Measurements from ENCODE around the gene DOCK3. TPM values are rescaled to one million over a fixed set of nuclear protein-coding genes. Genes with fewer than 3 reads are reported as not detected.
"Not testable (repeated sequence)": the region's sequence is repeated elsewhere in the genome, so short reads cannot be mapped to it uniquely, and the experiment has no call there.

The DOCK3 gene
- total and polyA plus RNA-seq, 9 donors, result 0.04 to 0.71 (median 0.27) TPM; not detected in 1

DNA sequence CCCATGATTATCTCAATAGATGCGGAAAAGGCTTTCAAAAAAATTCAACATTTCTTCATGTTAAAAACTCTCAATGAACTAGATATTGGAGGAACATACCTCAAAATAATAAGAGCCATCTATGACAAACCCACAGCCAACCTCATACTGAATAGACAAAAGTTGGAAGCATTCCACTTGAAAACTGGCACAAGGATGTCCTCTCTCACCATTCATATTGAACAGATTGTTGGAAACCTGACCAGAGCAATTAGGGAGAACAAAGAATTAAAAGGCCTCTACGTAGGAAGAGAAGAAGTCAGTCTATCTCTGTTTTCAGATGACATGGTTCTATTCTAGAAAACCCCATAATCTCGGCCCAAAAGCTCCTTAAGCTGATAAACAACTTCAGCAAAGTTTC is 435.9 kb downstream of the DOCK3 start:
- H3K4me1 ChIP-seq (ENCODE audit: insufficient read depth), result no peaks in the 10 kb centered on the region
- no peak for DNase-seq
- H3K9me3 ChIP-seq, result no peaks in the 10 kb centered on the region
- no peaks in the 10 kb centered on the region for H3K36me3 ChIP-seq
- H3K27me3 ChIP-seq, result no peaks in the 10 kb centered on the region
- WGBS, 3 donors, result 66 to 72% (median 70%) methylated on average over 3 of the region's 3 CpGs
- intact Hi-C loops (cut with DNase I), result no loop called here
- no peak overlapping the region for H3K4me3 ChIP-seq
- no peak for TF ChIP-seq POLR2A (IDR thresholded peaks at IDR 0.05)
- TF ChIP-seq CTCF (IDR thresholded peaks at IDR 0.05), result no peak
- no peak for TF ChIP-seq EP300 (IDR thresholded peaks at IDR 0.05)
- H3K27ac ChIP-seq, result no peak overlapping the region

DNA sequence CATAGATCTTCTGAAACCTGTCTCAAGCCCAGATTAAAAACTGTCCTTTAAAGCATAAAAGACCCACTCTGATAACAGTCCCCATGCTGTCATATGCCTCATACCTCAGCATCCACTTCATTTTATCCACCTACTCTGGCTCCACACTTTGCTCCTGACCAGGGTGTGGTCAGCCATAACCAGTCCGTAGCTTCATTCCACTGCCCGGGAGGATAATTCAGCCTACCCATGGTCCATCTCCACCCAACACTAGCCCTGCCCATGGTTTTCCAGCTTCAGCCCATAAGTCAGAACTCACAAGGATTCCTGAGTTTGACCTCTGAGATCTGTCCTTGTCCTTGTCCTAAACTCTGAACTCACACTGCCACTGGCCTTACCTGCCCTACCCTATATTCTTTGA is 448.2 kb downstream of the DOCK3 start:
- TF ChIP-seq CTCF (IDR thresholded peaks at IDR 0.05) (no peak), EP300 (IDR thresholded peaks at IDR 0.05) (no peak), POLR2A (IDR thresholded peaks at IDR 0.05) (no peak)
- WGBS, 3 donors, result 79 to 87% (median 84%) methylated on average over 2 of the region's 2 CpGs
- no peak for DNase-seq
- Histone ChIP-seq H3K9me3 (no peaks in the 10 kb centered on the region), H3K4me1 (ENCODE audit: insufficient read depth) (no peaks in the 10 kb centered on the region), H3K36me3 (no peaks in the 10 kb centered on the region), H3K27ac (no peak overlapping the region), H3K27me3 (no peaks in the 10 kb centered on the region), H3K4me3 (no peak overlapping the region)
- intact Hi-C loops (cut with DNase I), result no loop called here

DNA sequence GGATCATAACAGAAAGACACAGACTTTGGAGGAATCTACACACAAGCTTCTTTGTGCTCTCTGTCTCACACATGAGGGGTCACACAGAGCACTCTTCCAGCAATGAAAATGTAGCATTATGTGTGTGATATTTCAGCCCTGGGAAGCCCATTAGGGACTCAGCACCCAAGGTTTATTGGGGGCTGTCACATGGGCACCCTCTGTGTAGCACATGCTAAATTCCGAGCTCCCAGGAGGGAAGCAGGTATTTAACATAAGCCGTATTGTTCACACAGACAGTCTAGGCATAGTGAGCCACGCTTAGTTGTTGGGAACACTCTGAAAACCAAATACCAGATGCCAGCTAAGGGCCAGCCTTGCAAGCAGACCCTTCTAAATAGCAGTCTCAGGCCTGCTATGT is 448.8 kb downstream of the DOCK3 start:
- 72 to 85% (median 84%) methylated on average over 3 of the region's 3 CpGs for WGBS, 3 donors
- intact Hi-C loops (cut with DNase I), result no loop called here
- Histone ChIP-seq H3K27me3 (no peaks in the 10 kb centered on the region), H3K4me3 (no peak overlapping the region), H3K4me1 (ENCODE audit: insufficient read depth) (no peaks in the 10 kb centered on the region), H3K27ac (no peak overlapping the region), H3K9me3 (no peaks in the 10 kb centered on the region), H3K36me3 (no peaks in the 10 kb centered on the region)
- DNase-seq, result no peak
- no peak for TF ChIP-seq EP300 (IDR thresholded peaks at IDR 0.05)
- no peak for TF ChIP-seq CTCF (IDR thresholded peaks at IDR 0.05)
- TF ChIP-seq POLR2A (IDR thresholded peaks at IDR 0.05), result no peak

- H3K27ac ChIP-seq; DNase-seq; H3K27me3 ChIP-seq; H3K9me3 ChIP-seq; H3K36me3 ChIP-seq; intact Hi-C loops (cut with DNase I); H3K4me3 ChIP-seq; H3K4me1 ChIP-seq (ENCODE audit: insufficient read depth): not testable (repeated sequence)
- WGBS, 3 donors, result 95 to 100% (median 100%) methylated on average over 1 of the region's 1 CpG
Observed at GRCh38 chr3:51131607-51132006, 456.9 kb downstream of the DOCK3 start.

GRCh38 chr3:51137715-51138114 is 463.0 kb downstream of the DOCK3 start:
- Histone ChIP-seq H3K9me3 (no peaks in the 10 kb centered on the region), H3K27ac (no peak overlapping the region), H3K4me3 (no peak overlapping the region), H3K36me3 (no peaks in the 10 kb centered on the region), H3K27me3 (no peaks in the 10 kb centered on the region), H3K4me1 (ENCODE audit: insufficient read depth) (no peaks in the 10 kb centered on the region)
- TF ChIP-seq CTCF (IDR thresholded peaks at IDR 0.05) (no peak), EP300 (IDR thresholded peaks at IDR 0.05) (no peak), POLR2A (IDR thresholded peaks at IDR 0.05) (no peak)
- 81 to 86% (median 82%) methylated on average over 1 of the region's 1 CpG for WGBS, 3 donors
- no peak for DNase-seq
- intact Hi-C loops (cut with DNase I), result no loop called here

Data from ovary (tissue), 9 donors.